Esophagus muscularis mucosa (tissue), 4 donors: ENCODE measurements around the gene PCP4L1. TPM values are rescaled to one million over a fixed set of nuclear protein-coding genes. Genes with fewer than 3 reads are reported as not detected.

Source experiments
- DNase-seq: peaks from one replicate; pipeline ENCODE4 v3.0.0-alpha.2; 2017; ENCODE audit errors: extremely low spot score
- H3K27ac ChIP-seq, 4 donors: fragments of 200-600 bp; sonication (generic); replicated peaks in 1 of 4; 1 replicate in 3 of 4; 2 replicates in 1 of 4; pipeline ENCODE4 v1.5.1; 2016 to 2019; ENCODE audit warnings: mild to moderate bottlenecking in 1 of 4
- H3K27me3 ChIP-seq, 4 donors: fragments of 200-600 bp; sonication (generic); one replicate each; pipeline versions ENCODE4 v1.5.1 to v1.6.0; 2016 to 2019
- H3K36me3 ChIP-seq, 4 donors: fragments of 200-600 bp; sonication (generic); one replicate each; pipeline ENCODE4 v1.5.1; 2016 to 2019
- H3K4me1 ChIP-seq, 4 donors: fragments of 200-600 bp; sonication (generic); one replicate each; pipeline ENCODE4 v1.5.1; 2016 to 2019
- H3K4me3 ChIP-seq, 4 donors: fragments of 200-600 bp; sonication (generic); 1 replicate in 2 of 4; 2 replicates in 2 of 4; pipeline ENCODE4 v1.5.1; 2016 to 2019; ENCODE audit warnings: mild to moderate bottlenecking in 4 of 4, moderate library complexity in 1 of 4
- H3K9me3 ChIP-seq, 4 donors: fragments of 200-600 bp; sonication (generic); 1 replicate in 3 of 4; 2 replicates in 1 of 4; pipeline ENCODE4 v1.5.1; 2016 to 2019
- CTCF ChIP-seq, 3 experiments: fragments of 200-600 bp in 2 of 3; fragments of 450-650 bp in 1 of 3; sonication (generic) in 2 of 3; IDR thresholded peaks; one replicate each; pipeline ENCODE4 v1.5.1; 2017 to 2019; ENCODE audit warnings: antibody characterized with exemption in 3 of 3, mild to moderate bottlenecking in 2 of 3, moderate library complexity in 1 of 3
- EP300 ChIP-seq: sonication (generic); formaldehyde crosslinking; IDR thresholded peaks from one replicate; pipeline ENCODE4 v1.6.1; 2017; ENCODE audit warnings: antibody characterized with exemption
- POLR2A ChIP-seq: fragments of 450-650 bp; IDR thresholded peaks from one replicate; pipeline ENCODE4 v1.6.1; 2017; ENCODE audit warnings: antibody characterized with exemption, moderate library complexity, mild to moderate bottlenecking, low read depth
- POLR2AphosphoS5 ChIP-seq, 2 donors: sonication (generic); formaldehyde crosslinking; IDR thresholded peaks; one replicate each; pipeline ENCODE4 v1.6.1; 2017; ENCODE audit warnings: antibody characterized with exemption in 2 of 2
- WGBS: methylation state at CpG from one replicate; pipeline ENCODE4 v1.1.5; 2018; 5-methylcytosine and 5-hydroxymethylcytosine counted together
- intact Hi-C: fragments of 100-400 bp; cut with DNase I; formaldehyde crosslinking; loops from one replicate; pipeline ENCODE4 v1.15.1; 2023
- total RNA-seq, 4 donors: library from RNA; depleted of rRNA; stranded (reverse); fragments of >200 nt; gene quantifications; one replicate each; pipeline versions ENCODE4 v1.1.0 to v1.2.1, GENCODE V29; 2016

The PCP4L1 gene
- total RNA-seq, 4 donors from 2014 or later: 3.3 to 12.7 (median 6.7) TPM

GRCh38 chr1:161324020-161324419 lies 65.5 kb downstream of the PCP4L1 start:
- WGBS: 92% methylated on average over 4 of the region's 4 CpGs
- intact Hi-C loops: no loop called here
- DNase-seq: no peak
- TF ChIP-seq EP300 (no peak), CTCF (IDR thresholded peaks at IDR 0.05) (no peak), POLR2AphosphoS5 (IDR thresholded peaks at IDR 0.05) (no peak), POLR2A (no peak)
- no peak overlapping the region for H3K27ac ChIP-seq
- H3K4me3 ChIP-seq: no peak overlapping the region
- no peaks in the 10 kb centered on the region for H3K4me1 ChIP-seq
- H3K27me3 ChIP-seq: no peaks in the 10 kb centered on the region
- H3K9me3 ChIP-seq: no peaks in the 10 kb centered on the region
- peaks cover 16 to 66% (median 53%) of the 10 kb centered on the region in 4 donors for H3K36me3 ChIP-seq

GRCh38 chr1:161330346-161330745 lies 71.8 kb downstream of the PCP4L1 start:
- H3K27ac ChIP-seq: no peak overlapping the region
- H3K36me3 ChIP-seq: peaks cover 69 to 98% (median 94%) of the 10 kb centered on the region in 4 donors
- H3K4me1 ChIP-seq: no peaks in the 10 kb centered on the region
- no peak overlapping the region for H3K4me3 ChIP-seq
- WGBS: 93% methylated on average over 4 of the region's 4 CpGs
- H3K9me3 ChIP-seq: no peaks in the 10 kb centered on the region
- no peaks in the 10 kb centered on the region for H3K27me3 ChIP-seq
- no peak for DNase-seq
- TF ChIP-seq CTCF (IDR thresholded peaks at IDR 0.05) (no peak), POLR2AphosphoS5 (IDR thresholded peaks at IDR 0.05) (no peak), POLR2A (no peak), EP300 (no peak)
- intact Hi-C loops: no loop called here

- WGBS: 97% methylated on average over 9 of the region's 9 CpGs
- H3K27me3 ChIP-seq: no peaks in the 10 kb centered on the region
- DNase-seq: no peak
- no peak overlapping the region for H3K4me3 ChIP-seq
- H3K27ac ChIP-seq: no peak overlapping the region
- peaks cover 0 to 16% (median 4%) of the 10 kb centered on the region in 4 donors for H3K4me1 ChIP-seq
- H3K36me3 ChIP-seq: peaks cover 63 to 96% (median 81%) of the 10 kb centered on the region in 4 donors
- TF ChIP-seq EP300 (no peak), POLR2A (no peak), CTCF (IDR thresholded peaks at IDR 0.05) (no peak), POLR2AphosphoS5 (IDR thresholded peaks at IDR 0.05) (no peak)
- H3K9me3 ChIP-seq: no peaks in the 10 kb centered on the region
- intact Hi-C loops: no loop called here
Observed at GRCh38 chr1:161333166-161333565, 74.6 kb downstream of the PCP4L1 start.

Other genes with a start within 250 kb of the PCP4L1 start
- gene F11R, start 237.6 kb upstream of the PCP4L1 start, total RNA-seq: 10 to 100 TPM in 3 of 4 donors, 1 to 10 TPM in 1; 9.1 to 17.7 (median 14.9) TPM
- 10 to 100 TPM; 19.0 to 46.5 (median 29.4) TPM for gene TSTD1, start 219.8 kb upstream of the PCP4L1 start, total RNA-seq
- 10 to 100 TPM; 36.5 to 54.2 (median 48.7) TPM for gene USF1, start 212.8 kb upstream of the PCP4L1 start, total RNA-seq
- 10 to 100 TPM in 1 of 4 donors, 1 to 10 TPM in 3; 4.6 to 14.1 (median 6.9) TPM for gene ARHGAP30, start 188.9 kb upstream of the PCP4L1 start, total RNA-seq
- gene NECTIN4, start 169.2 kb upstream of the PCP4L1 start, total RNA-seq: not detected
- gene KLHDC9, start 160.4 kb upstream of the PCP4L1 start, total RNA-seq: 1 to 10 TPM; 5.1 to 8.3 (median 7.6) TPM
- gene PFDN2, start 140.7 kb upstream of the PCP4L1 start, total RNA-seq: 10 to 100 TPM; 19.5 to 52.0 (median 40.5) TPM
- gene NIT1, start 140.6 kb upstream of the PCP4L1 start, total RNA-seq: 10 to 100 TPM; 32.8 to 35.6 (median 34.8) TPM
- gene DEDD, start 126.1 kb upstream of the PCP4L1 start, total RNA-seq: 10 to 100 TPM; 37.0 to 82.5 (median 47.7) TPM
- gene UFC1, start 104.8 kb upstream of the PCP4L1 start, total RNA-seq: 10 to 100 TPM; 62.8 to 86.1 (median 71.6) TPM
- gene USP21, start 99.2 kb upstream of the PCP4L1 start, total RNA-seq: 10 to 100 TPM; 13.3 to 25.3 (median 16.3) TPM
- 10 to 100 TPM; 12.8 to 22.1 (median 15.8) TPM for gene PPOX, start 92.3 kb upstream of the PCP4L1 start, total RNA-seq
- 10 to 100 TPM; 14.1 to 26.5 (median 21.8) TPM for gene B4GALT3, start 81.2 kb upstream of the PCP4L1 start, total RNA-seq
- gene ADAMTS4, start 59.7 kb upstream of the PCP4L1 start, total RNA-seq: 100 to 1,000 TPM in 1 of 4 donors, 10 to 100 TPM in 1, 1 to 10 TPM in 2; 2.5 to 126 (median 12.0) TPM
- gene NDUFS2, start 56.4 kb upstream of the PCP4L1 start, total RNA-seq: 100 to 1,000 TPM in 3 of 4 donors, 10 to 100 TPM in 1; 68.5 to 131 (median 122) TPM
- gene FCER1G, start 43.5 kb upstream of the PCP4L1 start, total RNA-seq: 100 to 1,000 TPM in 1 of 4 donors, 10 to 100 TPM in 3; 32.8 to 145 (median 47.4) TPM
- not detected for gene APOA2, start 35.1 kb upstream of the PCP4L1 start, total RNA-seq
- gene TOMM40L, start 32.7 kb upstream of the PCP4L1 start, total RNA-seq: 10 to 100 TPM in 3 of 4 donors, 1 to 10 TPM in 1; 9.1 to 24.1 (median 16.3) TPM
- gene NR1I3, start 20.5 kb upstream of the PCP4L1 start, total RNA-seq: not detected
- gene MPZ, start 51.2 kb downstream of the PCP4L1 start, total RNA-seq: 10 to 100 TPM in 3 of 4 donors, 1 to 10 TPM in 1; 7.5 to 18.4 (median 17.6) TPM
- 10 to 100 TPM; 18.7 to 64.8 (median 30.1) TPM for gene SDHC, start 55.6 kb downstream of the PCP4L1 start, total RNA-seq
- gene CFAP126, start 109.1 kb downstream of the PCP4L1 start, total RNA-seq: not detected
- 10 to 100 TPM; 19.0 to 89.0 (median 31.2) TPM for gene FCGR2A, start 246.7 kb downstream of the PCP4L1 start, total RNA-seq